HG03460 (cell line): ENCODE data around the gene ZBTB4.
A peak's percentile ranks its signal among the peaks of the same experiment; 100 is the strongest.
"Not testable (repeated sequence)": the region's sequence is repeated elsewhere in the genome, so short reads cannot be mapped to it uniquely, and the experiment has no call there.

Experiments
- ATAC-seq: cut with Tn5 transposase; IDR thresholded peaks from one replicate; pipeline ENCODE4 v1.9.1; 2021; ENCODE audit not compliant: unreplicated experiment

The ZBTB4 gene

GRCh38 chr17:7470457-7470973 is 8.9 kb downstream of the ZBTB4 start:
- ATAC-seq: not testable (repeated sequence)

- ATAC-seq: not testable (repeated sequence)
Observed at GRCh38 chr17:7469843-7470242, 9.6 kb downstream of the ZBTB4 start.

- no peak for ATAC-seq
Observed at GRCh38 chr17:7468804-7469389, 10.5 kb downstream of the ZBTB4 start.

- ATAC-seq: no peak
Observed at GRCh38 chr17:7468290-7468689, 11.1 kb downstream of the ZBTB4 start.

- ATAC-seq: no peak
Observed at GRCh38 chr17:7467498-7467897, 11.9 kb downstream of the ZBTB4 start.

GRCh38 chr17:7466639-7467341 is 12.6 kb downstream of the ZBTB4 start:
- ATAC-seq: no peak

GRCh38 chr17:7466318-7466638 is 13.2 kb downstream of the ZBTB4 start:
- ATAC-seq: no peak

GRCh38 chr17:7465597-7466275 is 13.7 kb downstream of the ZBTB4 start:
- ATAC-seq: no peak

- no peak for ATAC-seq
Observed at GRCh38 chr17:7464081-7464480, 15.3 kb downstream of the ZBTB4 start.

GRCh38 chr17:7463372-7463846 is 16.0 kb downstream of the ZBTB4 start:
- ATAC-seq: no peak

- no peak for ATAC-seq
Observed at GRCh38 chr17:7462474-7463371, 16.7 kb downstream of the ZBTB4 start.

GRCh38 chr17:7460850-7461660 is 18.4 kb downstream of the ZBTB4 start:
- ATAC-seq: no peak

- no peak for ATAC-seq
Observed at GRCh38 chr17:7459961-7460545, 19.4 kb downstream of the ZBTB4 start.

- ATAC-seq: no peak
Observed at GRCh38 chr17:7448461-7448860, 31.0 kb downstream of the ZBTB4 start.

GRCh38 chr17:7445619-7445968 is 33.8 kb downstream of the ZBTB4 start:
- ATAC-seq: no peak

- peak; percentile 46 for ATAC-seq
Observed at GRCh38 chr17:7444682-7445618, 34.5 kb downstream of the ZBTB4 start, which contains the start of gene CHRNB1. Gene CHRNB1, plus strand, starts transcription at chr17:7445061. Its CDS starts 67 bp downstream, at chr17:7445128.

GRCh38 chr17:7443499-7444485 is 35.6 kb downstream of the ZBTB4 start:
- no peak for ATAC-seq
